Breast epithelium (tissue), 4 donors: ENCODE results near the gene IVD. TPM values are rescaled to one million over a fixed set of nuclear protein-coding genes. Genes with fewer than 3 reads are reported as not detected.
A peak's percentile ranks its signal among the peaks of the same experiment; 100 is the strongest.

Source experiments
- DNase-seq, 2 donors: peaks; one replicate each; pipeline ENCODE4 v3.0.0-alpha.2; 2019; ENCODE audit warnings: low spot score in 2 of 2
- H3K27ac ChIP-seq, 2 donors: fragments of 200-600 bp; sonication (generic) in 1 of 2; one replicate each; pipeline ENCODE4 v1.5.1; 2016 to 2019; ENCODE audit warnings: mild to moderate bottlenecking in 1 of 2
- H3K27me3 ChIP-seq, 2 donors: fragments of 200-600 bp; sonication (generic) in 1 of 2; one replicate each; pipeline versions ENCODE4 v1.5.1 to v1.6.0; 2017 to 2019; ENCODE audit warnings: control low read depth in 1 of 2, mild to moderate bottlenecking in 1 of 2
- H3K36me3 ChIP-seq: fragments of 200-600 bp; one replicate; pipeline ENCODE4 v1.5.1; 2019
- H3K4me1 ChIP-seq, 2 donors: fragments of 200-600 bp; sonication (generic); one replicate each; pipeline ENCODE4 v1.5.1; 2016 to 2019; ENCODE audit warnings: control low read depth in 1 of 2
- H3K4me3 ChIP-seq, 3 donors: fragments of 200-600 bp; sonication (generic); 1 replicate in 2 of 3; 2 replicates in 1 of 3; pipeline ENCODE4 v1.5.1; 2016 to 2019; ENCODE audit warnings: mild to moderate bottlenecking in 3 of 3, moderate library complexity in 2 of 3
- H3K9me3 ChIP-seq, 2 donors: fragments of 200-600 bp; sonication (generic) in 1 of 2; one replicate each; pipeline ENCODE4 v1.5.1; 2016 to 2019; ENCODE audit warnings: control low read depth in 1 of 2
- POLR2A ChIP-seq: fragments of 450-650 bp; IDR thresholded peaks from one replicate; pipeline ENCODE4 v1.6.1; 2016; ENCODE audit warnings: antibody characterized with exemption, mild to moderate bottlenecking, moderate library complexity
- POLR2AphosphoS5 ChIP-seq, 3 donors: sonication (generic); formaldehyde crosslinking; IDR thresholded peaks; one replicate each; pipeline ENCODE4 v1.6.1; 2017; ENCODE audit warnings: antibody characterized with exemption in 3 of 3
- intact Hi-C: fragments of 100-400 bp; cut with DNase I; formaldehyde crosslinking; loops from one replicate; pipeline ENCODE4 v1.15.1; 2023; ENCODE audit warnings: low total_unique reads
- total RNA-seq, 3 donors: library from RNA; depleted of rRNA; stranded (reverse); fragments of >200 nt; gene quantifications; one replicate each; pipeline ENCODE4 v1.1.0, GENCODE V29; 2016
- TF ChIP-seq, protein P1 (sequence below), 3 donors: fragments of 450-650 bp; IDR thresholded peaks; one replicate each; pipeline ENCODE4 v1.5.1; 2016 to 2017; ENCODE audit warnings: antibody characterized with exemption in 3 of 3, mild to moderate bottlenecking in 3 of 3, moderate library complexity in 3 of 3

IVD gene
- total RNA-seq, 3 donors from 2014 or later: 43.8 to 72.7 (median 62.6) TPM

DNA sequence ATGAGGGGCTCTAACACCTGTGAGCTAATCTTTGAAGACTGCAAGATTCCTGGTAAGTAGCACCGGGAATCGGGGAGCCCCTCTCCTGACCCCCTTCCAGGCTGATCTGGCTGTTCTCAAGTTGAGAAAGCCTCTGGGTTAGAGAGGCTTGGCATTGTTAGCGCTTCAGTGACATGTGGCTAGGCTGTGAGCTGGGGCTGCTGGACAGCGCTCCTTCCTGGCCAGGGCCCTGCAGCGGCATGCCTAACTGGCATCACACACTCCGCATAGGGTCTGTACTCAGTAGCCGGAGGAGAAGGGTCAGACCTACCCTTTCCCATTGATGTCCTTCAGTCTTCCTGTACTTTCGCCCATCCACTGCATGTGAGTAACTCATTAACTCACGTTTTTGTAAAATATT, 7.4 kb downstream of the IVD start:
- Histone ChIP-seq H3K27ac (no peak overlapping the region), H3K4me1 (no peaks in the 10 kb centered on the region), H3K9me3 (no peaks in the 10 kb centered on the region), H3K4me3 (no peak overlapping the region), H3K27me3 (no peaks in the 10 kb centered on the region), H3K36me3 (no peaks in the 10 kb centered on the region)
- TF ChIP-seq POLR2AphosphoS5 (IDR thresholded peaks at IDR 0.05) (no peak), POLR2A (no peak)
- TF ChIP-seq, protein P1, sequence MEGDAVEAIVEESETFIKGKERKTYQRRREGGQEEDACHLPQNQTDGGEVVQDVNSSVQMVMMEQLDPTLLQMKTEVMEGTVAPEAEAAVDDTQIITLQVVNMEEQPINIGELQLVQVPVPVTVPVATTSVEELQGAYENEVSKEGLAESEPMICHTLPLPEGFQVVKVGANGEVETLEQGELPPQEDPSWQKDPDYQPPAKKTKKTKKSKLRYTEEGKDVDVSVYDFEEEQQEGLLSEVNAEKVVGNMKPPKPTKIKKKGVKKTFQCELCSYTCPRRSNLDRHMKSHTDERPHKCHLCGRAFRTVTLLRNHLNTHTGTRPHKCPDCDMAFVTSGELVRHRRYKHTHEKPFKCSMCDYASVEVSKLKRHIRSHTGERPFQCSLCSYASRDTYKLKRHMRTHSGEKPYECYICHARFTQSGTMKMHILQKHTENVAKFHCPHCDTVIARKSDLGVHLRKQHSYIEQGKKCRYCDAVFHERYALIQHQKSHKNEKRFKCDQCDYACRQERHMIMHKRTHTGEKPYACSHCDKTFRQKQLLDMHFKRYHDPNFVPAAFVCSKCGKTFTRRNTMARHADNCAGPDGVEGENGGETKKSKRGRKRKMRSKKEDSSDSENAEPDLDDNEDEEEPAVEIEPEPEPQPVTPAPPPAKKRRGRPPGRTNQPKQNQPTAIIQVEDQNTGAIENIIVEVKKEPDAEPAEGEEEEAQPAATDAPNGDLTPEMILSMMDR (IDR thresholded peaks at IDR 0.05): no peak
- peak in 1 of 2 donors; percentile 7 for DNase-seq
- intact Hi-C loops: loop anchor here (10.0 kb wide), 1 partner anchor 1802 kb away; no protein-coding TSS in a partner anchor

DNA sequence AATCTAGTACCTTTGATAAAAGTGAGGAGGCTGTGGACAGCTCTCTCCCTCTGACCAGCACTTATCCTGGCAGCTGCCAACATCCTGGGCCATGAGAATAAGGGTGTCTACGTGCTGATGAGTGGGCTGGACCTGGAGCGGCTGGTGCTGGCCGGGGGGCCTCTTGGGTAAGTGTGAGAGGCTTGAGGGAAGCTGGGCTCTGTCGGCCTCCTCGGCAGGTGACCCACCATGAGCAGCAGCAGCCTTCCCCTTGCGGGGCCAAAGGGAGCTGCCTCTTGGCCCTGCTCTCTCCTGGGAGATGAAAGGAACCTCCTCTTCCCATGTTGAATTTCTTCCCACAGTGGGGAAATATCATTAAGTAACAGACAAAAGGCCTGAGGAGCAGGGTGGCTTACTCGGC, 9.2 kb downstream of the IVD start:
- no peak overlapping the region for H3K4me3 ChIP-seq
- H3K4me1 ChIP-seq: no peaks in the 10 kb centered on the region
- intact Hi-C loops: loop anchor here (10.0 kb wide), 1 partner anchor 1800 kb away; no protein-coding TSS in a partner anchor
- TF ChIP-seq POLR2AphosphoS5 (IDR thresholded peaks at IDR 0.05) (no peak), POLR2A (no peak)
- TF ChIP-seq, protein P1 (IDR thresholded peaks at IDR 0.05): no peak
- no peak for DNase-seq
- no peaks in the 10 kb centered on the region for H3K36me3 ChIP-seq
- no peaks in the 10 kb centered on the region for H3K9me3 ChIP-seq
- no peak overlapping the region for H3K27ac ChIP-seq
- no peaks in the 10 kb centered on the region for H3K27me3 ChIP-seq

DNA sequence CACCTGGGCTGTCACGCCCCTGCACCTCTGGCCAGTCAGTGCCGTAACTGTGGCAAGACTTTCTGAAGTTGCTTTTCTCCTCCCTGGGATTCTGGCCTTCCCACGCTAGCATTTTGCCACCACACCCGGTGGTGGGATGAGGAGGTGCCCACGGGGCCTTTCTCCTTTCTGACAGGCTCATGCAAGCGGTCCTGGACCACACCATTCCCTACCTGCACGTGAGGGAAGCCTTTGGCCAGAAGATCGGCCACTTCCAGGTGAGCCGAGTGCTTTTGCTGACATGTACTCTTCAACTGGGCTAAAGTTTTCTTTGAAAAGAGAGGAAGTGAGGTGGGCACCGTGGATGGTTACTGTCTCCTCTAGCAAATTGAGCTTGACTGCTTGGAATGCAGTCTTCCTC, 9.6 kb downstream of the IVD start:
- H3K4me3 ChIP-seq: no peak overlapping the region
- H3K27ac ChIP-seq: no peak overlapping the region
- no peak for DNase-seq
- no peaks in the 10 kb centered on the region for H3K36me3 ChIP-seq
- H3K4me1 ChIP-seq: no peaks in the 10 kb centered on the region
- TF ChIP-seq, protein P1 (IDR thresholded peaks at IDR 0.05): no peak
- TF ChIP-seq POLR2AphosphoS5 (IDR thresholded peaks at IDR 0.05) (no peak), POLR2A (no peak)
- no peaks in the 10 kb centered on the region for H3K27me3 ChIP-seq
- intact Hi-C loops: loop anchor here (10.0 kb wide), 1 partner anchor 1800 kb away; no protein-coding TSS in a partner anchor
- no peaks in the 10 kb centered on the region for H3K9me3 ChIP-seq

DNA sequence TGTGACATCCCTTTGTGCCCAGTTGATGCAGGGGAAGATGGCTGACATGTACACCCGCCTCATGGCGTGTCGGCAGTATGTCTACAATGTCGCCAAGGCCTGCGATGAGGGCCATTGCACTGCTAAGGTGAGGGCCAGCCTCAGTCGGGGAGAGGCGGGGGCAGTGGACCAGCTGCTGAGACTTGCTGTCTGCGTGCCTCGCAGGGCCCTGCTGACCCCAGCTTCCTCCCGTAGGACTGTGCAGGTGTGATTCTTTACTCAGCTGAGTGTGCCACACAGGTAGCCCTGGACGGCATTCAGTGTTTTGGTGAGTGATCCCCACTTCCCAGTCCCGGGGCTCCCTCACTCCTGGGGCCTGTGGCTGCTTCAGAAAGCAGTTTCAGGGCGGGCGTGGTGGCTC, 10.5 kb downstream of the IVD start:
- H3K27me3 ChIP-seq: no peaks in the 10 kb centered on the region
- H3K36me3 ChIP-seq: no peaks in the 10 kb centered on the region
- intact Hi-C loops: loop anchor here (10.0 kb wide), 1 partner anchor 1799 kb away; no protein-coding TSS in a partner anchor
- peaks cover 0 to 2% of the 10 kb centered on the region in 2 donors for H3K4me1 ChIP-seq
- H3K4me3 ChIP-seq: no peak overlapping the region
- no peak overlapping the region for H3K27ac ChIP-seq
- TF ChIP-seq POLR2AphosphoS5 (IDR thresholded peaks at IDR 0.05) (no peak), POLR2A (no peak)
- TF ChIP-seq, protein P1 (IDR thresholded peaks at IDR 0.05): no peak
- DNase-seq: no peak
- no peaks in the 10 kb centered on the region for H3K9me3 ChIP-seq

DNA sequence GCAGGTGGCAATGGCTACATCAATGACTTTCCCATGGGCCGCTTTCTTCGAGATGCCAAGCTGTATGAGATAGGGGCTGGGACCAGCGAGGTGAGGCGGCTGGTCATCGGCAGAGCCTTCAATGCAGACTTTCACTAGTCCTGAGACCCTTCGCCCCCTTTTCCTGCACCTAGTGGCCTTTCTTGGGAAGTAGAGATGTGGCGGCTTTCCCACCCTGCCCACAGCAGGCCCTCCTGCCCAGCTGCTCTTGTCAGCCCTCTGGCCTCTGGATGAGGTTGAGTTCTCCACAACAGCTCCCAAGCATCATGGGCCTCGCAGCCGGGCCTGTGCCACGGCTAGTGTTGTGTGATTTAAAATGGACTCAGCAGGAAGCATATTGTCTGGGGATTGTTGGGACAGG, 12.5 kb downstream of the IVD start:
- Histone ChIP-seq H3K9me3 (no peaks in the 10 kb centered on the region), H3K4me3 (no peak overlapping the region), H3K4me1 (peaks cover 0 to 7% of the 10 kb centered on the region in 2 donors), H3K36me3 (no peaks in the 10 kb centered on the region), H3K27me3 (no peaks in the 10 kb centered on the region), H3K27ac (no peak overlapping the region)
- intact Hi-C loops: loop anchor here (10.0 kb wide), 1 partner anchor 1797 kb away; no protein-coding TSS in a partner anchor
- TF ChIP-seq POLR2AphosphoS5 (IDR thresholded peaks at IDR 0.05) (no peak), POLR2A (no peak)
- TF ChIP-seq, protein P1 (IDR thresholded peaks at IDR 0.05): no peak
- DNase-seq: no peak
